ENCODE measurements around the gene LRMDA. TPM values are rescaled to one million over a fixed set of nuclear protein-coding genes. Genes with fewer than 3 reads are reported as not detected.

Gene LRMDA
- total and polyA plus RNA-seq, 2 donors (not counting 1 experiment from before 2014, with no cell fraction given): 0.12 TPM; not detected in 1

GRCh38 chr10:75868574-75868973 lies 437.1 kb downstream of the LRMDA start:
- DNase-seq (no peak), ATAC-seq (ENCODE audit: low read depth) (no peak)
- Histone ChIP-seq H3K9ac (ENCODE audit: low read length) (no peak overlapping the region), H3K4me1 (ENCODE audit: control insufficient read depth in 2 of 2, insufficient read depth in 2 of 2, low read length in 2 of 2) (no peaks in the 10 kb centered on the region), H3K4me3 (ENCODE audit: control extremely low read depth in 1 of 5, extremely low read depth in 1 of 5, insufficient read depth in 1 of 5, low read depth in 2 of 5, low read length in 4 of 5) (no peak overlapping the region), H2AFZ (ENCODE audit: insufficient read depth, low read depth, low read length, poor library complexity, severe bottlenecking) (no peak overlapping the region), H4K20me1 (ENCODE audit: control insufficient read depth, insufficient read depth, low read length, poor library complexity, severe bottlenecking) (no peaks in the 10 kb centered on the region), H3K27ac (ENCODE audit: low read length in 2 of 2) (no peak overlapping the region), H3K27me3 (replicated peaks in 1 of 4; ENCODE audit: control extremely low read depth in 1 of 4, control insufficient read depth in 3 of 4, insufficient read depth in 4 of 4, low read length in 3 of 4) (no peaks in the 10 kb centered on the region), H3K4me2 (replicated peaks; ENCODE audit: low read depth, low read length, poor library complexity, severe bottlenecking) (no peak overlapping the region), H3K9me3 (ENCODE audit: control extremely low read depth in 1 of 3, control insufficient read depth in 2 of 3, insufficient read depth in 1 of 3, low read length in 2 of 3) (no peaks in the 10 kb centered on the region), H3K79me2 (ENCODE audit: control insufficient read depth, insufficient read depth, low read length) (no peaks in the 10 kb centered on the region), H3K36me3 (replicated peaks in 1 of 2; ENCODE audit: control extremely low read depth in 1 of 2, control insufficient read depth in 1 of 2, extremely low read depth in 1 of 2, insufficient read depth in 2 of 2, low read length in 1 of 2) (no peaks in the 10 kb centered on the region)
- 100% methylated on average over 2 of the region's 5 CpGs for WGBS (ENCODE audit: insufficient coverage)
- H3K4me1 Mint-ChIP-seq: no peaks in the 10 kb centered on the region
- no peaks in the 10 kb centered on the region for H3K27me3 Mint-ChIP-seq
- H3K9me3 Mint-ChIP-seq (ENCODE audit: insufficient read depth): no peaks in the 10 kb centered on the region
- ChIA-PET POLR2A (no interaction called here), CTCF (no interaction called here)
- H3K4me3 Mint-ChIP-seq: no peak overlapping the region
- intact Hi-C loops (cut with micrococcal nuclease): no loop called here
- no peak overlapping the region for H3K27ac Mint-ChIP-seq
- TF ChIP-seq EZH2 (IDR thresholded peaks at IDR 0.05; ENCODE audit: borderline replicate concordance, insufficient read depth, low read depth, low read length, poor library complexity, severe bottlenecking) (no peak), CTCF (IDR thresholded peaks at IDR 0.05) (no peak)

GRCh38 chr10:75870039-75870645 lies 438.7 kb downstream of the LRMDA start:
- Histone ChIP-seq H3K27ac (ENCODE audit: low read length in 2 of 2) (no peak overlapping the region), H3K36me3 (replicated peaks in 1 of 2; ENCODE audit: control extremely low read depth in 1 of 2, control insufficient read depth in 1 of 2, extremely low read depth in 1 of 2, insufficient read depth in 2 of 2, low read length in 1 of 2) (no peaks in the 10 kb centered on the region), H3K4me1 (ENCODE audit: control insufficient read depth in 2 of 2, insufficient read depth in 2 of 2, low read length in 2 of 2) (no peaks in the 10 kb centered on the region), H4K20me1 (ENCODE audit: control insufficient read depth, insufficient read depth, low read length, poor library complexity, severe bottlenecking) (no peaks in the 10 kb centered on the region), H3K9me3 (ENCODE audit: control extremely low read depth in 1 of 3, control insufficient read depth in 2 of 3, insufficient read depth in 1 of 3, low read length in 2 of 3) (no peaks in the 10 kb centered on the region), H3K9ac (ENCODE audit: low read length) (no peak overlapping the region), H2AFZ (ENCODE audit: insufficient read depth, low read depth, low read length, poor library complexity, severe bottlenecking) (no peak overlapping the region), H3K4me3 (ENCODE audit: control extremely low read depth in 1 of 5, extremely low read depth in 1 of 5, insufficient read depth in 1 of 5, low read depth in 2 of 5, low read length in 4 of 5) (no peak overlapping the region), H3K4me2 (replicated peaks; ENCODE audit: low read depth, low read length, poor library complexity, severe bottlenecking) (no peak overlapping the region), H3K27me3 (replicated peaks in 1 of 4; ENCODE audit: control extremely low read depth in 1 of 4, control insufficient read depth in 3 of 4, insufficient read depth in 4 of 4, low read length in 3 of 4) (no peaks in the 10 kb centered on the region), H3K79me2 (ENCODE audit: control insufficient read depth, insufficient read depth, low read length) (no peaks in the 10 kb centered on the region)
- ATAC-seq (ENCODE audit: low read depth): no peak
- Mint-ChIP-seq H3K4me1 (no peaks in the 10 kb centered on the region), H3K27ac (no peak overlapping the region), H3K9me3 (ENCODE audit: insufficient read depth) (peaks cover 3% of the 10 kb centered on the region), H3K27me3 (no peaks in the 10 kb centered on the region), H3K4me3 (no peak overlapping the region)
- no peak for TF ChIP-seq CTCF (IDR thresholded peaks at IDR 0.05)
- TF ChIP-seq EZH2 (IDR thresholded peaks at IDR 0.05; ENCODE audit: borderline replicate concordance, insufficient read depth, low read depth, low read length, poor library complexity, severe bottlenecking): no peak
- ChIA-PET POLR2A (no interaction called here), CTCF (no interaction called here)
- 94% methylated on average over 3 of the region's 4 CpGs for WGBS (ENCODE audit: insufficient coverage)
- intact Hi-C loops (cut with micrococcal nuclease): no loop called here
- no peak for DNase-seq
